Measurements from ENCODE around the gene CAMKMT.
"Not testable (repeated sequence)": the region's sequence is repeated elsewhere in the genome, so short reads cannot be mapped to it uniquely, and the experiment has no call there.

Gene CAMKMT

GRCh38 chr2:44505664-44506063 is 143.9 kb downstream of the CAMKMT start:
- not testable (repeated sequence) for DNase-seq (ENCODE audit: low read depth)

DNA sequence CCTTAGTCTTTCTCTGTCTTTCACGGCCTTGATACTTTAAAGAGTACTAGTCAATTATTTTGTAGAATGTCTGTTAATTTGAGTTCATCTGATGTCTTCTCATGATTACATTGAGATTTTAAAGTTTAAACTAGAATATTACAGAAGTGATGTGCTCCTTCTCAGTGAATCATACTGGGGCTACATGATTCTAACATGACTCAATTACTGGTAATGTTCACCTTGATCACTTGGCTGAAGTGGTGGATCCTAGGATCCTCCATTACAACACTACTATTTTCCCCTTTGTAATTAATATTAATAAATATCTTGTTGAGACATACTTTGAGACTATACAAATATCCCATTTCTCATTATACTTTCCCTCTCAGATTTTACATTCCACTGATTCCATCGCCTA is 148.5 kb downstream of the CAMKMT start:
- no peak for DNase-seq (ENCODE audit: low read depth)

GRCh38 chr2:44515416-44515815 is 153.7 kb downstream of the CAMKMT start:
- DNase-seq (ENCODE audit: low read depth): no peak

DNA sequence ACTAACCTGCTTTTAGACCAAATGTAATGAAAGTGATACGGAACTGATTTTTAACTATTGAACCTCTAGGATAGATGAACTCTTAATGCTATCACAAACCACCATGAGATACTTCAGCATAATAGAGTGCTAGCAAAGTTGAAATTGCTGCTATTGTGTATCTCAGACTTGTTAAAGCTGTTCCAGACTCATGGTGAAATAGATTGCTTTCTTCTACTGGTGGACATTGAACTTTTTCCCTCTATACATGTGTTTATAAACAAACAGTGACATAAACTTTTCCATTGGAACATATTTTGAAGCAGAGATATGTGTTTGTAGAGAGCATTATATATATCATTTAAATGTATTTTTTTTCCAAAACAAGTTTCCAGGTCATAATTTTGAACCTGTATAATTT is 157.3 kb downstream of the CAMKMT start:
- DNase-seq (ENCODE audit: low read depth): no peak

GRCh38 chr2:44522846-44523245 is 161.1 kb downstream of the CAMKMT start:
- no peak for DNase-seq (ENCODE audit: low read depth)

DNA sequence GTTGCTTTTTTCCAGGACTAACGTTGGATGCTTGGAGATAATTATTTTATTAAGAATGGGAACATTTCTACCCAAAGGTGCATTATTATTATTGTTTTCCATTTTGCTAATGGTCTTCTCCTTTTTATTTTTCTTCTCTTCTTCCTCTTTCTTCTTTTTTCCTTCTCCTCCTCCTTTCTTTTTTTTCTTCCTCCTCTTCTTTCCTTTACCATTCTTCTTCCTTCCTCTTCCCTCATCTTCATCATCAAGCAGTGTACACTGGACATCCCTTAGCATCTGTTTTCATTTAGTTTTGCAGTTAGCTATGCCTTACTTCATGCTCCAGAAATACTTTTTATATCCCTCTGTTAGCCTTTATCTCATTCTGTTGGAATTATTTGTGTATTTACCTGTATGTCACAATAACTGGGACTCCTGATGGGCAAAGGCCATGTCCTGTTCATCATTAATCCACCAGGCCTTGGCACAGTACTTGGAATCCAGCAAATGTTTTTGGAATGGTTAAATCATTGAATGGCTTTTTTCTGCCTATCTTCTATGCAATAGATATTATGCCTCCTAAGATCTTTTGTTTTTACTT is 162.7 kb downstream of the CAMKMT start:
- DNase-seq (ENCODE audit: low read depth): no peak

- DNase-seq (ENCODE audit: low read depth): no peak
These were observed 164.6 kb downstream of the CAMKMT start for GRCh38 chr2:44526352-44526751.

DNA sequence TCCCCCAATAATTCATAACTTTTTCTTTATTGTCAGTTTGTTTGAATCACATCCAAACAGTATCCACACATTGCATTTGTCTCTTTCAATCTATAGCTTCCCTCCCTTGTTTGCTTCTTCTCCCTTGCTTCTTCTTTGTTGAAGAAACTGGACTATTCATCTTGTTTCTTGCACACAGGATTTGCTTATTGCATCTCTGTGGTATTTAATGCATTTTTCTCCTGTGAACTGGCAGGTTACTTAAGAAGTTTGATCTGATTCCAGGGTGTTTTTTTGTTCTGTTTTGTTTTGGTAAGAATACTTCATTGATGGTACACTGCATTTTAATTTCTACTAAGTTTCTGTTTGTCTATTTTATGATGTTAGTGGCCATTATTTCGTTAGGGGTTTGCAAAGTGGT is 166.8 kb downstream of the CAMKMT start:
- no peak for DNase-seq (ENCODE audit: low read depth)

GRCh38 chr2:44529448-44529847 is 167.7 kb downstream of the CAMKMT start:
- no peak for DNase-seq (ENCODE audit: low read depth)

GRCh38 chr2:44531289-44531688 is 169.5 kb downstream of the CAMKMT start:
- no peak for DNase-seq (ENCODE audit: low read depth)

GRCh38 chr2:44532031-44532430 is 170.3 kb downstream of the CAMKMT start:
- DNase-seq (ENCODE audit: low read depth): no peak

GRCh38 chr2:44533508-44533907 is 171.8 kb downstream of the CAMKMT start:
- DNase-seq (ENCODE audit: low read depth): no peak

DNA sequence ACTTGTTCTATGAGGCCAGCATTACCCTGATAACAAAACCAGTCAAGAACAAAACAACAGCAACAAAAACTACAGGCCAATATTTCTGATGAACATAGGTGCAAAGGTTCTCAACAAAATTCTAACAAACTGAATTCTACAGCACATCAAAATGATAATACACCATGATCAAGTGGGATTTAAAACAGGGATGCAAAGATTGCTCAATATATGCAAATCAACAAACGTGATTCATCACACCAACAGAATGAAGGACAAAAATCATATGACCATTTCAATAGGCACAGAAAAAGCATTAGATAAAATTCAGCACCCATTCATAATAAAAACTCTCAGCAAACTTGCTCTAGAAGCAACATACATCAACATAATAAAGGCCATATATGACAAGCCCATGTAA is 173.6 kb downstream of the CAMKMT start:
- no peak for DNase-seq (ENCODE audit: low read depth)

- no peak for DNase-seq (ENCODE audit: low read depth)
These were observed 175.5 kb downstream of the CAMKMT start for GRCh38 chr2:44537264-44537663.

GRCh38 chr2:44542520-44542919 is 180.8 kb downstream of the CAMKMT start:
- no peak for DNase-seq (ENCODE audit: low read depth)

GRCh38 chr2:44543773-44544725 is 182.3 kb downstream of the CAMKMT start:
- DNase-seq (ENCODE audit: low read depth): no peak

GRCh38 chr2:44545005-44545404 is 183.3 kb downstream of the CAMKMT start:
- DNase-seq (ENCODE audit: low read depth): no peak

DNA sequence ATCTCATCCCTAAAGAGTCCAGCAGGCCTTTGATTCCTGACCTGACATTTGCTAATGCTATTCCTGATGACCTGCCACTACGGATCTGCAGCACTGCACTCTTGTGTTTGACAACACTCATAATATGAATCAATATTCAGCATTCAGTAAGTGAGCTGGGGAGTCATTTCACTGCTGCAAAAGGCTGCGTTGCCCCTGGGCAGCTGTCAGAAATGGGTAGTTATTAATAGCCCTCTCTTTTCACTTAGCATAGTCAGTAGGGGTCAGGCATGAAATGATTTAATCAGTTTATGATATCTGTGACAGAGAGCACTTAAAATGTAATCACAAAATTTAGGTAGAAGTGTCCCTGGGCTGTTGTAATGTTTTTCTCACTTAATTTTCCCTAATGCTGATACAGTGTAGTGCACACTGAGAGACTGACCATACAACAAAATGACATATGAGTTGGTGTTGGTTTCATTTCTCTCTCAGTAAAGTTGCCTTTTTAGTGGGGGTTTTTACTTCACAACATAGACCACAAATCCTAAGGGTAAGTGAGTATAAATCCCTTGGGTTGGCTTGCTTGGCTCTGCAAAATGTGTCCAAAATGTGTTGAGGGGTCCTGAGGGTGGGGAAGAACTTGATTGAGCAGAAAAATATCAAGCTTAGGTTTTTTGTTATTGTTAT is 184.8 kb downstream of the CAMKMT start:
- no peak for DNase-seq (ENCODE audit: low read depth)

- no peak for DNase-seq (ENCODE audit: low read depth)
These were observed 186.0 kb downstream of the CAMKMT start for GRCh38 chr2:44547718-44548117.

DNA sequence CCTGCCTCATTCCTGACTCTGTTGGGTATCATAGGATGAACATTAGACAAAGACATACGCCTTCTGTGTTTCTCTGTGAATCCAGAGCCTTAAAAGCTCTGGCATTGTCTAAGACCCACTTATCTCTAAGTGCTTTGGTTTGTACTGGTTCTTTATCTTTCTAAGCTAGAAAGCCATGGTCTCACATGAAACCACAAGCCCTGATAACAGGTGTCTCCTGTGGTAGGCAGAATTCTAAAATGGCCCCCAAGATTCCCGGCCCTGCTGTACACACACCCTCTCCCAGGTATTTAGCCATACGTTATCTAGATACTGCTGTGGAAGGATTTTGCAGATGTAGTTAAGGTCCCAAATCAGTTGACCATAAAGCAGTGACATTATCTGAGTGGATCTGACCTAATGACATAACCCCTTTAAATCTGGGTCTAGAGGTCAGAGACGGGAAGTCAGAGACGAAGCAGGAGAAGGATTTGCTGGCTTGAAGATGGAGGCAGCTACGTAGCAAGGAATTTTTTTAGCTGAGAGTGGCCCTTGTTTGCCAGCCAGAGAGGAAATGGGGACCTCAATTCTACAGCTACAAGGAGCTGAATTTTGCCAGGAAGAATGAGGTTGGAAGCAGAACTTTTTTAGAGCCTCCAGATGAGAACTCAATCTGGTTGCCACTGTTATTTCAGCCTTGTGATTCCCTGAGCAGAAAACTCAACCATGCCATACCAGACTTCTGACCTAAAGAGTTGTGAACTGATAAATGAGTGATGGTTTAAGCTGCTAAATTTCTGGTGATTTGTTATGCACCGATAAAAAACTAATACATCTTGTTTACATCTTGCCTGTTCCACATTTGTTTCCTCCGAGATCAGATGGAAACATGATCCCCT is 186.7 kb downstream of the CAMKMT start:
- no peak for DNase-seq (ENCODE audit: low read depth)

DNA sequence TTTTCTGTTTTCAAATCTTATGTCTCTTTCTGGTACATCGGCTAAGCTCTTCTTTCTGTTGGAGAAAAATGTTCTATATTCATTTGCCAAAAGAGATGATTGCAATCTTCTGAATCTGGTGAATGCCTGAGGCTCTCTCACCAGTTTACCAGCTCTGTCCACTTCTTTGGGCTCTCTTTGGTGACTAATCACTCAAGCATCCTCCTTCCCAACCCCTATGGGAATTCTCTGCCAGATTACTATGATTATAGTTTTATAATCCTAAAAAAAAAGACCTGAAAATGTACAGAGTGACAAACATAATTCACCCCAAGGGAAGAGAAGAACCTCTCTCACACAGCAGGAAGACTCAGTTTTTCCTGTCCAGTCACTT is 187.3 kb downstream of the CAMKMT start:
- DNase-seq (ENCODE audit: low read depth): no peak

GRCh38 chr2:44549856-44550255 is 188.1 kb downstream of the CAMKMT start:
- no peak for DNase-seq (ENCODE audit: low read depth)

All from stimulated activated CD8-positive, alpha-beta memory T cell treated with anti-CD3 and anti-CD28 coated beads, Interleukin-12 subunit alpha, Interleukin-12 subunit beta, amount 100 ng/mL, for 4 hours (primary cell).